Inflammatory macrophage (primary cell): ENCODE measurements around the gene SLC22A1.
"Not testable (repeated sequence)": the region's sequence is repeated elsewhere in the genome, so short reads cannot be mapped to it uniquely, and the experiment has no call there.

ENCODE experiments used
- DNase-seq, 2 donors: peaks; one replicate each; pipeline ENCODE4 v3.0.0-alpha.2; 2020 to 2022

Gene SLC22A1

GRCh38 chr6:160124605-160125004, 3.0 kb downstream of the SLC22A1 start:
- DNase-seq: no peak

DNA sequence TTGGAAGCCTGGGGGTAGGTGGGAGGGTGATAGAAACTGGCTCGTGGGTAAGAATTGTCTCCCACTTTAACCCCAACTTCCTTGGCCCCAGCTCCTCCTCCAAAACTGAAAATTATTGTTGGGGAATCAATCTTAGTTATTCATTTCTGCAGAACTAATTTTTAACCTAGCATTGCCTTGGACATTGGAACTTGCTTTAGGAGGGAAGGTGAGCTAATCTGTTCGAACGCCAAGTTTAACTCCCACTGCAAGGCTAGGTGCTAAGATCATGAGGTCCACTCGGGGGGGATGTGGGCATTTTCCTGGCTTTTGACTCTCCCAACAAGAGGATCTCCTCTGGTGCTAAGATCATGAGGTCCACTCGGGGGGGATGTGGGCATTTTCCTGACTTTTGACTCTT, 3.5 kb downstream of the SLC22A1 start:
- not testable (repeated sequence) for DNase-seq

DNA sequence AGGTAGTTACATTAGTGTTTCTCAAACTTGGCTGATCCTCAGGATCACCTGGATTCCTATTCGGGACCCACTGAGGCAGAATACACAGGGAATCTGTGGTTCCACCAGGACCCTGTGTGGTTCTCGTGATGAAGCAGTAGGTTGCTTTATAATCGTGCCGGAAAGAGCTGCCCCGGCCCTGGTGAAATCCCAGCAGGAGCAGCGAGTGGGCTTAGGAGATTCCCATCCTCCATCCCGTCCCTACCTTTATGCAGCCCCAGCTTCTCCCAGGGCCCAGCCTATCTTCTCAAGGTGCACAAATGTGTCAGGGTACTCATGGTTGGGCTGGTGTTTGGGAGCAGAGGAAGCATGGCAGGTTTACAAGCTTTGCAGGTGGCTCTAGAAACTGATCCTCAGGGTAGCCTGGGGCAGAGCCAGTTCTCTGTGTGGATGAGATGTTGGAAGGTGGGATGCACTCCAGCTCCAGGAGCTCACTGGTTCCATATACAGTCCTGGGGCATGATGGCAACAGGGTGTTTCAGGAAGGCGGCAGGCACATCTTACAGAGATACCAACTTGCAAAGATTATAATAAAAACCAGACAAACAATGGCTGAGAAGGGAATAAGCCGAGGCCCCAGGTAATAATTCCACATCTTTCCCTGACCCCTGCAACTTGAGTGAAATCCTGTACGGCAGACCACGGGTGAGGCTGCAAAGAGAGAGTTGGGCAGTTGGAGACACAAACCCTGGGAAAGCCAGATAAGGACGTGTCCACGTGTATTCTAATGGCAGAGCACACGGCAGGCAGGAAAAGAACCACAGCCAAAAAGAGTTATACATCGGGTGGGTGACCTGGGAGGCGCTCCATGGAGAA, 5.9 kb downstream of the SLC22A1 start:
- no peak for DNase-seq

DNA sequence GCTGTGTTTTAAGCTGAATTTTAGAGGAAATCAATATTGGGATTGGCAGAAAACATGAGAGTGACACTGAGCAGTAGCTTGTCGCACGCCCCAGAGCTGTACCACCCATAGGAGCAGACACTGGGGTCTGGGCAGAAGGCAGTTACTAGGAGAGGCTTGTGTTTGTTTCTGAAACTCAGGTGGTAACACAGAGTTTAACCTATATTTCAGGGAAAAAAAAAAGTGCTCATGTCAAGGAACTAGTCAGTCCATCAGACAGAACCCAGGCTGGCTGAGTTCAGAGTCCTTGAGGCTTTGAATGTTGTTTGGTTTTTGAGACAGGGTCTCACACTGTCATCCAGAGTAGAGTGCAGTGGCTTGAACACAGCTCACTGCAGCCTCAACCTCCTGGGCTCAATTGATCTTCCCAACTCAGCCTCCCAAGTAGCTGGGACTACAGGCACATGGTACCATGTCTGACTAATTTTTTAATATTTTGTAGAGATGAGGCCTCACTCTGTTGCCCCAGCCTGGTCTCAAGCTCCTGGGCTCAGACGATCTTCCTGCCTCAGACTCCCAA, 6.6 kb downstream of the SLC22A1 start:
- no peak for DNase-seq

DNA sequence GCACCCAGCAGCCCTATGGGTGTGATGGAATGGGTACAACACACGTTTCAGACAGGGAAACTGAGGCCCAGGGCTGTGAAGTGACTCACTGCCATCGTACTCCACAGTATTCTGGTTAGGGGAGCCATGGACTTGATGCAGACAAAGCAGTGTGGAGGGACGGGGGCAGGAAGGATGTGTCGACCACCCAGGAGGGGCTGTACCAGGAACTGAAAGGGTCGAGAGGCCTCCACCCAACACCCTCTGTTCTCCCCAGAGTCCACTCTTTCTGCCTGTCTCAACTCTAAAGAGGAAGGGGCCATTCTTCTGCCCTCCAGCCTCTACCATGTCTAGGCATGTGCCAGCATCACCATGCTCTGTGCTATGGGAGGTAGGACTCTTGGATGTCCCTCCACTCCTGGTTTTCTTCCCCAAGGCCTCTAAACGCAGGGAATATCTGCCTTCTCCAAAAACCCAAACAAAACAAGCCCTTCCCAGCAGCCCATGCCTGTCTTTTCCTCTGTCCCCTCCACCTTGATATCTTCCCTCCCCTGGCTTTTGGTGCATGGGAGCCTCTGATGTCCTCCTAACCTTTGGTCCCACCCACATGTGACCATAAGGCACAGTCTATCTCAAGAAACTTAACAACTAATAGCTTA, 7.4 kb downstream of the SLC22A1 start:
- no peak for DNase-seq

DNA sequence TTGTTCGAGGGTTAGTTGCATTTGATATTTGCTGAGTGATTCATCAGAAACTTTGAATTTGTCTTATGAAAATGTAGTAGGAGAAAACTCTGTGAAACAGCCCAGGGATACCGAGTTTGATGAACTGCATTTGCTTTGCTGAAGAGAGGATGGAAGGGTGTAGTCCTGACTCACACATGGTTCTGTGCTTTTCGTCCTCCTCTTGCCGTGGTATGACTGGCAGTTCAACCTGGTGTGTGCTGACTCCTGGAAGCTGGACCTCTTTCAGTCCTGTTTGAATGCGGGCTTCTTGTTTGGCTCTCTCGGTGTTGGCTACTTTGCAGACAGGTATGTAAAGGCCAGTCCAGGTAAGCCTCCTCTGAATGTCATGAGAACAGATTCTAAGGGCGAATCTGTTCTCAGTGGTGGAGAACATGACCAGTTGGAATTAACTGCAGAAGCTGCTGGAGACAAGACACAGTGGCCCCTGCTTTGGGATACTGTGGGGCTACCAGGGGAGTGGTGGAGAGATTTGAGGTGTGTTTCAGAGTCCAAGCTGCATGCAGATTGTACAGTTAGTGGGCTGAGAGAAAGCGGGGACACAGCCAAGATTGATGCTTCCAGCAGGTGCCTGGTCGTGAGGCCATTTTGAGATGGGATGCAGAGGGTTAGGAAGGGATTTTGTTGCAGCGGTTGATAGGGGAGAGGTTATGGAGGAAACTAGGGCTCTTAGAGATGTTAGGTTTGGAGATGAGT, 8.4 kb downstream of the SLC22A1 start:
- no peak for DNase-seq

DNA sequence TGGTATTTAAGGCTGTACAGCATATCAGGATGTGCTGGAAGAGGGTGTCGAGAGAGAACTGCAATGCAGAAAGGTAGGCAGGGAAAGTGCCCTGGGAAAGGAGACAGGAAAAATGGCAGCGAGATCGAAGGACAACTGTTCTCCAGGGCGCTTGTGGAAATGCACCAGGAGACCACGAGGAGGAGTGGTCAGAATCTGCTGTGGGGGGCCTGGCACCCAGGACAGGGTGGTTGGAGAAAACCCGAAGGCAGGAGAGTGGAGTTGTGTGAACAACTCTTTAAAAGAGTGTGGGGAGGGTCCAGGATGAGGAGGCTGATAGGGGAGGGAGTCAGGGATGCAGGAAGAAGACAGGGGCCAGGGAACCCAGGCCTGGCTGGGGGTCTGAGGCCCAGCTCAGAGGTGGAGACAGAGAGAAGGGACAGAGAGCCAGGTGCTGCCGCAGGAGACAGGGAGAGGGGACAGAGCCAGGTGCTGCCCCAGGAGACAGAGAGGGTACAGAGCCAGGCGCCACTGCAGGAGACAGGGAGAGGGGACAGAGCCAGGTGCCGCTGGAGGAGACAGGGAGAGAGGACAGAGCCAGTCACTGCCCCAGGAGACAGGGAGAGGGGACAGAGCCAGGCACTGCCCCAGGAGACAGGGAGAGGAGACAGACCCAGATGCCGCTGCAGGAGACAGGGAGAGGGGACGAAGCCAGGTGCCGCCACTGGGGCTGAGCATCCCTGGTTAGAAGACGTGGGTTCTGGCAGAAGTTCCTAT, 9.3 kb downstream of the SLC22A1 start:
- no peak for DNase-seq

- DNase-seq: no peak
Measured at GRCh38 chr6:160131636-160132296, 10.2 kb downstream of the SLC22A1 start.

DNA sequence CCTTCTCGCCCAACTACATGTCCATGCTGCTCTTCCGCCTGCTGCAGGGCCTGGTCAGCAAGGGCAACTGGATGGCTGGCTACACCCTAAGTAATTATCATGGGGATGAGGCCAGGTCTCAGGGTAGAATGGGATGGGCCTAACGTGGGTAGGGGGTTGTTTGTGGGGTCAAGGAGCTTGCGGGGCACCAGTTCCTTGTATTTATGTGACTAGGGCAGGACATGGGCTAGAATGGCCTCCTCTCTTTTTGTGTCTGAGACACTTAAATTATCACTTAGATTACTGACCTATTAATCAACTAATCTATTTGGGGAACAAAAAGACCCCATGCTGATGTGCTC, 10.7 kb downstream of the SLC22A1 start:
- no peak for DNase-seq

- no peak for DNase-seq
Measured at GRCh38 chr6:160132776-160133338, 11.2 kb downstream of the SLC22A1 start.

GRCh38 chr6:160133441-160134336, 12.1 kb downstream of the SLC22A1 start:
- no peak for DNase-seq

GRCh38 chr6:160134337-160134751, 12.7 kb downstream of the SLC22A1 start:
- DNase-seq: not testable (repeated sequence)

DNA sequence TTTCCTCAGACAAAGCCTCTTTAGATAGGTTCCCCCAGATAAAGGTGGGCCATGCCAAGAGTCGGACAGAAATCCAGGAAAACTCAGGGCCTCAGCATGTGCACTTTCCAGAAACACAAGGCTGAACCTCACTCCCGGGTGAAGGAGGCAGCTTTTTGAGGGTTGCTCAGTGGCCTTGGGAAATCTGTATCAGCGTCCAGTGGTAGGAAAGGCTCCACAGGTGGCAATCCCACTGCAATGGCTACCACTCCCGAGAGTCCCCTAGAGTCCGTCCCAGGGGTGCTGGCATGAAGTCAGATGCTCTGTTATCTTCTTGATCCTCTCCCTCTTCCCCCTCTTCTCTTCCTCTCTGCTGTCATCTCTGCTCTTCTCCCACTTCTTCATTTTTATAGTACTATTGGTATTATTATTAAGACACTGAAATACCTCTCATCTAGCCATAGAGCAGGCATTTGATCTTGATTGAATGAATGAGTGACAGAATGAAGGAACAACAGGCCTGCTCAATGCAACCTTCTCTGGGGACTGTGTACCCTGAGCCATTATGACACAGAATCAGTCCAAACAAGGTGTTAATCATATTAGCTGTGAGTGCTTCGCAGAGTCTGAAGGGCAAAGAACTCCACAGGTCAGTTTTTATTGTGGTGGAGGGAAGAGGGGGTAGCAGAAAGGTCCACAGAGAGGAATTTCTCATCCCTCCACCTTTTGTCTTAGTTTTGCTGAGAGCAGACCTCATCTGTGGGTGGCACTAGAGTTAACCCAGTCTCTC, 13.3 kb downstream of the SLC22A1 start:
- no peak for DNase-seq

GRCh38 chr6:160135907-160136655, 14.5 kb downstream of the SLC22A1 start:
- no peak for DNase-seq

DNA sequence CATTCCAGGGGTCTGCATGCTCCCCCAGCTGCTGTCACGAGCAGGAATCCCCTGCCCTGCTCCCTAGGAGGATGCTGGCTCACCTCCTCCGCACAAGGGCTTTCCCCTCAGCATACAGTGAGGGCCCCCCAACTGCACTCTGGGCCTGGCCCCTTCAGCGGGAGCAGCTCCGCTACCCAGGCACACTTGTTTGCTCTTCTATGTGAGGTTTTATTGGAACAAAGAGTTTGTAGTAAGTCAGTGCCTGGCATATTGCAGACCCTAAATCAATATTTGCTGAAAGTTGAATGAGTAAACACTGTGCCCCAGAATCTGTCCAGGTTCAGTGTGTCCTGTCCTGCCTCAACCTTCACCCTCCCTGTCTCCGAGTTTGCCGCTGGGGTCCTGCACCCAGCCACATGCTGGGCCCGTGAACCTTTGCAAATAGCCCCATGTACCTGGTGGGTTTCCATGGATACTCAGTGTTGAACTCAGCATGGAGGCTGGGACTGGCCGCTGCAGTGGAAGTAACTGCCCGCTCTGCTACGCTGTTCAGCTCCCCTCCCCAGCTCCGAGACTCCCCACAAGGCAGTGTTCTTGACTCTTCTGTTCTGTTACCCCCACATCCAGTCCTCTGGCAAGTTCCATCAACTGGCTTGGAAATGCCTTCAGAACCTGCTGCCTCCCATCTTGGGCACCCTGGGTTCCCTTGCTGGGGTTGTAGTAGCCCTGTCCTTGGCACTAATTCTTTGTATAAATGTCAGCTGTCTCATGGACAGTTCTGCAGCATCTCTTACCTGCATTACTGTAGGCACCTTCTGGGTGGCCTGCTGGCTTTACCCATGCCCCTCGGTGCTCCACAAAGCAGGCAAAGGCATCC, 15.7 kb downstream of the SLC22A1 start:
- no peak for DNase-seq

DNA sequence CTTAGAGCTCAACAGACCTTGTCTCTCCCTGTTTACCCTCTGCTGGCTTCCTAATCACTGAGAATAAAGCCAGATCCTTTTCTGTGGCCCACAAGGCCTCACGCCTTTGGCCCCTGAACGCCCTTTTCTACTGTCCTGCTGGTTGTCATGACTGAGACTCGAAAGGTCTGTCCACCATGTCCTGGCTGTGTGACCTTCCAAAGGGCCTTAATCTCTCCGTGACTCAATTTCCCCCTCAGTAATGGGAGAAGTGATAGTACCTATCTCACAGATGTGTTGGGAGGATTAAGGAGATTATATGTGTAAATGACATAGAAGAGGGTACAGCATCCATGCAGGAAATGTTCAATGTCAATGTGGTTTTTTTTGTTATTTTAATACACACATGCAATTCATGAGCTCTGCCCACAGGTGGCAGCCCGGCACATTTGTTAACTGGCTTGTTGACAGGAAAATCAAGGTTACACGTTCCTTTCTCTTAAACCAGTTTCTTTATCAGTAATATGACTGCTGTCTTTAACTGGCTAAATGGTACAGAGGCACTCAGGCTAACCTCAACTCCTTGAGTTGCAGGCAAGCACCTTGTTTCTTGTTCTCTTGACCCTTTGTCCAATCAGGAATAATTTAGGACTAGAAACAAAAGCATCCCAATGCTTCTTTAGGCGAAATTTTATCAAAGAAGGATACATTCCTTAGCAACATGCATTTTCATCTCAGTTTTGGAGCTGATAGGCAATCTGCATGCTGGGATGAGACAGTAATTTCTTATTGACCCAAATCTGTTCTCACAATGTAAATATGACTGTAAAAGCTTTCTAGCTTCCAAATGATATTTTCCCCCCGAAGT, 16.6 kb downstream of the SLC22A1 start:
- DNase-seq: peak; percentile 5 to 20

- no peak for DNase-seq
Measured at GRCh38 chr6:160138839-160139419, 17.3 kb downstream of the SLC22A1 start.
